PFSK-1 (cell line): ENCODE data around the gene ATP8A1.

Experiments used
- FOXP2 ChIP-seq: optimal IDR thresholded peaks from 2 replicates; pipeline ENCODE3; 2011; ENCODE audit warnings: borderline replicate concordance, control low read depth, inconsistent platforms; ENCODE audit not compliant: insufficient read depth; ENCODE audit errors: extremely low read length, extremely low read depth
- POLR2AphosphoS5 ChIP-seq: IDR thresholded peaks from 2 replicates; pipeline ENCODE4 v1.6.1; 2012; ENCODE audit warnings: low read depth, mild to moderate bottlenecking, control low read depth, low read length, moderate library complexity
- REST ChIP-seq, 2 experiments: IDR thresholded peaks; 2 replicates each; pipeline versions ENCODE4 v1.6.1 to v1.8.0; 2011 to 2012; ENCODE audit warnings: low read depth in 2 of 2, low read length in 2 of 2, control low read depth in 1 of 2, inconsistent platforms in 1 of 2, mild to moderate bottlenecking in 1 of 2, moderate library complexity in 1 of 2; ENCODE audit not compliant: insufficient read depth in 1 of 2
- SIN3A ChIP-seq: IDR thresholded peaks from 2 replicates; pipeline ENCODE4 v1.6.1; 2012; ENCODE audit warnings: mild to moderate bottlenecking, low read length, moderate library complexity, borderline replicate concordance; ENCODE audit not compliant: insufficient read depth
- TAF1 ChIP-seq: IDR thresholded peaks from 2 replicates; pipeline ENCODE4 v1.6.1; 2012; ENCODE audit warnings: low read length, control low read depth, borderline replicate concordance; ENCODE audit not compliant: insufficient read depth

The ATP8A1 gene

GRCh38 chr4:42628740-42629139 is 28.2 kb downstream of the ATP8A1 start:
- TF ChIP-seq TAF1 (no peak), POLR2AphosphoS5 (no peak), SIN3A (no peak), REST (IDR thresholded peaks at IDR 0.05; ENCODE audit: insufficient read depth in 1 of 2, low read depth in 2 of 2, low read length in 2 of 2) (no peak), FOXP2 (no peak)

GRCh38 chr4:42627885-42628646 is 28.8 kb downstream of the ATP8A1 start:
- TF ChIP-seq POLR2AphosphoS5 (no peak), SIN3A (no peak), FOXP2 (no peak), REST (IDR thresholded peaks at IDR 0.05; ENCODE audit: insufficient read depth in 1 of 2, low read depth in 2 of 2, low read length in 2 of 2) (no peak), TAF1 (no peak)

- TF ChIP-seq FOXP2, result no peak
- no peak for TF ChIP-seq SIN3A
- TF ChIP-seq POLR2AphosphoS5, result no peak
- no peak for TF ChIP-seq TAF1
- TF ChIP-seq REST (IDR thresholded peaks at IDR 0.05; ENCODE audit: insufficient read depth in 1 of 2, low read depth in 2 of 2, low read length in 2 of 2), result no peak
Measured at GRCh38 chr4:42626629-42627146, 30.2 kb downstream of the ATP8A1 start.

- no peak for TF ChIP-seq TAF1
- TF ChIP-seq POLR2AphosphoS5, result no peak
- TF ChIP-seq FOXP2, result no peak
- TF ChIP-seq SIN3A, result no peak
- no peak for TF ChIP-seq REST (IDR thresholded peaks at IDR 0.05; ENCODE audit: insufficient read depth in 1 of 2, low read depth in 2 of 2, low read length in 2 of 2)
Measured at GRCh38 chr4:42625329-42625728, 31.6 kb downstream of the ATP8A1 start.
